Measurements from ENCODE around the gene ZNF579. TPM values are rescaled to one million over a fixed set of nuclear protein-coding genes. Genes with fewer than 3 reads are reported as not detected.

The ZNF579 gene
- total and polyA plus RNA-seq, 2 of the 13 experiments (the other 11 are each of a cell fraction or from before 2014, with no cell fraction given), result 2.1 to 2.9 TPM

GRCh38 chr19:55599468-55599841, 18.8 kb upstream of the ZNF579 start, which contains the start of gene FIZ1 (continued):
- TF ChIP-seq ZNF687 (CRISPR knock-in tag; IDR thresholded peaks at IDR 0.05), result peak; percentile 62
- TF ChIP-seq NFE2L2 (IDR thresholded peaks at IDR 0.05; ENCODE audit: low read length), result no peak
- TF ChIP-seq CEBPG (CRISPR knock-in tag; IDR thresholded peaks at IDR 0.05), result no peak; the same call in 1 of the 2 replicates
- peak; percentile 95 for TF ChIP-seq ZHX2 (IDR thresholded peaks at IDR 0.05; ENCODE audit: low read depth)
- no peak for TF ChIP-seq ZHX2 (CRISPR knock-in tag; IDR thresholded peaks at IDR 0.05; ENCODE audit: borderline replicate concordance)
- no peak for TF ChIP-seq ATF7 (IDR thresholded peaks at IDR 0.05)
- no peak for TF ChIP-seq ATF7 (CRISPR knock-in tag; IDR thresholded peaks at IDR 0.05)
- no peak for TF ChIP-seq EHMT2 (IDR thresholded peaks at IDR 0.05; ENCODE audit: borderline replicate concordance, low read depth, low read length)
- TF ChIP-seq HNF1B (CRISPR knock-in tag; IDR thresholded peaks at IDR 0.05), result no peak; the same call in none of the 2 replicates
- no peak for TF ChIP-seq CENPX (CRISPR knock-in tag; IDR thresholded peaks at IDR 0.05)
- no peak for TF ChIP-seq MYNN (CRISPR knock-in tag; IDR thresholded peaks at IDR 0.05; ENCODE audit: low read depth)
- TF ChIP-seq ZNF232 (CRISPR knock-in tag; IDR thresholded peaks at IDR 0.05; ENCODE audit: borderline replicate concordance), result no peak
- no peak for TF ChIP-seq NR2F6 (IDR thresholded peaks at IDR 0.05)
- TF ChIP-seq NR2F6 (CRISPR knock-in tag; IDR thresholded peaks at IDR 0.05), result no peak
- no peak for TF ChIP-seq MIXL1 (CRISPR knock-in tag; IDR thresholded peaks at IDR 0.05)
- TF ChIP-seq FOSL1 (CRISPR knock-in tag; IDR thresholded peaks at IDR 0.05; ENCODE audit: borderline replicate concordance), result no peak
- TF ChIP-seq ZNF639 (CRISPR knock-in tag; conservative IDR thresholded peaks at IDR 0.05), result peak; percentile 79; the same call in 1 of the 2 replicates
- no peak for TF ChIP-seq SYNCRIP (IDR thresholded peaks at IDR 0.05; ENCODE audit: insufficient read depth, low read depth, low read length)
- no peak; the same call in 1 of the 2 replicates for TF ChIP-seq PHF20 (CRISPR knock-in tag; IDR thresholded peaks at IDR 0.05)
- TF ChIP-seq ZNF468 (CRISPR knock-in tag; IDR thresholded peaks at IDR 0.05), result no peak
